ENCODE data around the gene ACTL8. TPM values are rescaled to one million over a fixed set of nuclear protein-coding genes. Genes with fewer than 3 reads are reported as not detected.

Gene ACTL8
- total and polyA plus RNA-seq, 9 donors: 0.18 to 0.80 TPM; not detected in 7

- TF ChIP-seq EP300 (IDR thresholded peaks at IDR 0.05): no peak
- TF ChIP-seq CTCF (IDR thresholded peaks at IDR 0.05): no peak
- no peak for TF ChIP-seq POLR2A (IDR thresholded peaks at IDR 0.05)
- no peaks in the 10 kb centered on the region for H3K9me3 ChIP-seq
- no peak overlapping the region for H3K27ac ChIP-seq
- intact Hi-C loops (cut with DNase I): no loop called here
- WGBS, 3 donors: 79 to 86% (median 83%) methylated on average over 7 of the region's 7 CpGs
- no peak overlapping the region for H3K4me3 ChIP-seq
- no peaks in the 10 kb centered on the region for H3K36me3 ChIP-seq
- no peaks in the 10 kb centered on the region for H3K27me3 ChIP-seq
- no peak for DNase-seq
- no peaks in the 10 kb centered on the region for H3K4me1 ChIP-seq (ENCODE audit: insufficient read depth)
These were observed 20.5 kb upstream of the ACTL8 start for GRCh38 chr1:17734609-17735008.

- TF ChIP-seq POLR2A (IDR thresholded peaks at IDR 0.05) (no peak), EP300 (IDR thresholded peaks at IDR 0.05) (no peak), CTCF (IDR thresholded peaks at IDR 0.05) (no peak)
- H3K4me1 ChIP-seq (ENCODE audit: insufficient read depth): no peaks in the 10 kb centered on the region
- H3K36me3 ChIP-seq: no peaks in the 10 kb centered on the region
- 74 to 87% (median 76%) methylated on average over 2 of the region's 2 CpGs for WGBS, 3 donors
- H3K27me3 ChIP-seq: no peaks in the 10 kb centered on the region
- H3K9me3 ChIP-seq: no peaks in the 10 kb centered on the region
- no peak overlapping the region for H3K4me3 ChIP-seq
- intact Hi-C loops (cut with DNase I): no loop called here
- DNase-seq: no peak
- no peak overlapping the region for H3K27ac ChIP-seq
These were observed 19.8 kb upstream of the ACTL8 start for GRCh38 chr1:17735348-17735747.

GRCh38 chr1:17735793-17736192 lies 19.3 kb upstream of the ACTL8 start:
- Histone ChIP-seq H3K36me3 (no peaks in the 10 kb centered on the region), H3K27ac (no peak overlapping the region), H3K4me1 (ENCODE audit: insufficient read depth) (no peaks in the 10 kb centered on the region), H3K27me3 (no peaks in the 10 kb centered on the region), H3K9me3 (no peaks in the 10 kb centered on the region), H3K4me3 (no peak overlapping the region)
- intact Hi-C loops (cut with DNase I): no loop called here
- DNase-seq: no peak
- TF ChIP-seq EP300 (IDR thresholded peaks at IDR 0.05): no peak
- TF ChIP-seq CTCF (IDR thresholded peaks at IDR 0.05): no peak
- TF ChIP-seq POLR2A (IDR thresholded peaks at IDR 0.05): no peak
- 41 to 47% (median 44%) methylated on average over 7 of the region's 7 CpGs for WGBS, 3 donors

- Histone ChIP-seq H3K9me3 (no peaks in the 10 kb centered on the region), H3K27ac (no peak overlapping the region), H3K36me3 (no peaks in the 10 kb centered on the region), H3K4me1 (ENCODE audit: insufficient read depth) (no peaks in the 10 kb centered on the region), H3K4me3 (no peak overlapping the region), H3K27me3 (no peaks in the 10 kb centered on the region)
- intact Hi-C loops (cut with DNase I): no loop called here
- DNase-seq: no peak
- TF ChIP-seq CTCF (IDR thresholded peaks at IDR 0.05) (no peak), POLR2A (IDR thresholded peaks at IDR 0.05) (no peak), EP300 (IDR thresholded peaks at IDR 0.05) (no peak)
- WGBS, 3 donors: 76 to 81% (median 80%) methylated on average over 6 of the region's 6 CpGs
These were observed 18.5 kb upstream of the ACTL8 start for GRCh38 chr1:17736625-17737024.

GRCh38 chr1:17739050-17739449 lies 16.1 kb upstream of the ACTL8 start:
- intact Hi-C loops (cut with DNase I): no loop called here
- TF ChIP-seq POLR2A (IDR thresholded peaks at IDR 0.05): no peak
- Histone ChIP-seq H3K4me1 (ENCODE audit: insufficient read depth) (peaks cover 6% of the 10 kb centered on the region), H3K27ac (no peak overlapping the region), H3K4me3 (no peak overlapping the region), H3K9me3 (no peaks in the 10 kb centered on the region), H3K36me3 (no peaks in the 10 kb centered on the region), H3K27me3 (no peaks in the 10 kb centered on the region)
- DNase-seq: no peak

Data from ovary (tissue), 9 donors.